A673 (cell line): ENCODE data around the gene KLK3. TPM values are rescaled to one million over a fixed set of nuclear protein-coding genes. Genes with fewer than 3 reads are reported as not detected.

Experiments
- BruUV-seq: library from RNA; stranded (reverse); fragments of 400-500 nt; replicated peaks from 2 replicates; lab custom pipeline; 2021; lab: Mats Ljungman, UMichigan
- CTCF ChIA-PET: fragments of 300-600 bp; sonication (Branson Sonifier 250); formaldehyde crosslinking; loops from one replicate; lab custom pipeline; 2022; ENCODE audit warnings: antibody characterized with exemption; lab: Charles Lee
- POLR2A ChIA-PET: fragments of 300-600 bp; sonication (Branson Sonifier 250); formaldehyde crosslinking; loops from one replicate; lab custom pipeline; 2022; ENCODE audit warnings: antibody characterized with exemption; ENCODE audit not compliant: low non-redundant PET; lab: Charles Lee
- DNase-seq: peaks from one replicate; pipeline ENCODE4 v3.0.0-alpha.2; 2015; ENCODE audit warnings: low spot score
- H3K27ac ChIP-seq: fragments of 200-600 bp; sonication (generic); 2 replicates; pipeline ENCODE4 v1.5.1; 2016; ENCODE audit warnings: mixed run types, low read depth, mild to moderate bottlenecking, mixed read lengths, antibody characterized with exemption, low read length; ENCODE audit not compliant: poor library complexity, severe bottlenecking
- H3K27me3 ChIP-seq: fragments of 200-600 bp; sonication (generic); replicated peaks from 2 replicates; pipeline ENCODE4 v1.6.1; 2017; ENCODE audit warnings: mixed run types, low read depth, mild to moderate bottlenecking, mixed read lengths, antibody characterized with exemption, low read length; ENCODE audit not compliant: insufficient read depth, poor library complexity
- H3K36me3 ChIP-seq: fragments of 200-600 bp; sonication (generic); 2 replicates; pipeline ENCODE4 v1.6.1; 2016; ENCODE audit warnings: mixed run types, mild to moderate bottlenecking, mixed read lengths, antibody characterized with exemption, low read length; ENCODE audit not compliant: insufficient read depth, poor library complexity, severe bottlenecking
- H3K4me1 ChIP-seq: fragments of 200-600 bp; sonication (generic); 2 replicates; pipeline ENCODE4 v1.6.1; 2017; ENCODE audit warnings: mixed run types, mild to moderate bottlenecking, mixed read lengths, antibody characterized with exemption, low read length; ENCODE audit not compliant: insufficient read depth, poor library complexity, severe bottlenecking
- H3K4me3 ChIP-seq: fragments of 200-600 bp; sonication (generic); 2 replicates; pipeline ENCODE4 v1.5.1; 2016; ENCODE audit warnings: low read depth, mixed run types, mild to moderate bottlenecking, mixed read lengths, low read length; ENCODE audit not compliant: poor library complexity, severe bottlenecking
- H3K9me3 ChIP-seq: fragments of 200-600 bp; sonication (generic); 2 replicates; pipeline ENCODE4 v1.6.1; 2016; ENCODE audit warnings: mixed run types, low read depth, mild to moderate bottlenecking, mixed read lengths, antibody characterized with exemption, low read length; ENCODE audit not compliant: poor library complexity, severe bottlenecking
- EZH2 ChIP-seq: fragments of 200-600 bp; sonication (generic); IDR thresholded peaks from 2 replicates; pipeline ENCODE4 v1.6.1; 2017; ENCODE audit warnings: borderline replicate concordance, low read depth, mild to moderate bottlenecking, mixed read lengths, antibody characterized with exemption, low read length; ENCODE audit not compliant: poor library complexity, severe bottlenecking
- intact Hi-C: fragments of 100-400 bp; cut with micrococcal nuclease; formaldehyde crosslinking; loops from one replicate; pipeline ENCODE4 v1.10.0; 2022; ENCODE audit not compliant: unreplicated experiment
- total RNA-seq: library from RNA; stranded (reverse); gene quantifications from 2 replicates; pipeline ENCODE4 v1.2.3, GENCODE V29; 2021
- TF ChIP-seq, protein P1 (sequence below): fragments of 300-800, 200-600 bp; sonication (generic); conservative IDR thresholded peaks from 2 replicates; pipeline ENCODE4 v1.5.1; 2017; ENCODE audit warnings: low read depth, mild to moderate bottlenecking, antibody characterized with exemption, low read length, moderate library complexity, mixed read lengths

The KLK3 gene
- total RNA-seq, 1 experiment from 2014 or later, result not detected

- H3K27me3 ChIP-seq, result peaks cover 7% of the 10 kb centered on the region
- no peaks in the 10 kb centered on the region for H3K4me1 ChIP-seq
- H3K4me3 ChIP-seq, result no peak overlapping the region
- no peaks in the 10 kb centered on the region for H3K36me3 ChIP-seq
- no peak for DNase-seq
- H3K27ac ChIP-seq, result no peak overlapping the region
- CTCF ChIA-PET, result no interaction called here
- POLR2A ChIA-PET, result no interaction called here
- TF ChIP-seq, protein P1, sequence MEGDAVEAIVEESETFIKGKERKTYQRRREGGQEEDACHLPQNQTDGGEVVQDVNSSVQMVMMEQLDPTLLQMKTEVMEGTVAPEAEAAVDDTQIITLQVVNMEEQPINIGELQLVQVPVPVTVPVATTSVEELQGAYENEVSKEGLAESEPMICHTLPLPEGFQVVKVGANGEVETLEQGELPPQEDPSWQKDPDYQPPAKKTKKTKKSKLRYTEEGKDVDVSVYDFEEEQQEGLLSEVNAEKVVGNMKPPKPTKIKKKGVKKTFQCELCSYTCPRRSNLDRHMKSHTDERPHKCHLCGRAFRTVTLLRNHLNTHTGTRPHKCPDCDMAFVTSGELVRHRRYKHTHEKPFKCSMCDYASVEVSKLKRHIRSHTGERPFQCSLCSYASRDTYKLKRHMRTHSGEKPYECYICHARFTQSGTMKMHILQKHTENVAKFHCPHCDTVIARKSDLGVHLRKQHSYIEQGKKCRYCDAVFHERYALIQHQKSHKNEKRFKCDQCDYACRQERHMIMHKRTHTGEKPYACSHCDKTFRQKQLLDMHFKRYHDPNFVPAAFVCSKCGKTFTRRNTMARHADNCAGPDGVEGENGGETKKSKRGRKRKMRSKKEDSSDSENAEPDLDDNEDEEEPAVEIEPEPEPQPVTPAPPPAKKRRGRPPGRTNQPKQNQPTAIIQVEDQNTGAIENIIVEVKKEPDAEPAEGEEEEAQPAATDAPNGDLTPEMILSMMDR, result no peak
- TF ChIP-seq EZH2, result no peak
- H3K9me3 ChIP-seq, result no peaks in the 10 kb centered on the region
- intact Hi-C loops, result no loop called here
- no TSS peak for BruUV-seq
These were observed 34.6 kb upstream of the KLK3 start for GRCh38 chr19:50820086-50820485.

DNA sequence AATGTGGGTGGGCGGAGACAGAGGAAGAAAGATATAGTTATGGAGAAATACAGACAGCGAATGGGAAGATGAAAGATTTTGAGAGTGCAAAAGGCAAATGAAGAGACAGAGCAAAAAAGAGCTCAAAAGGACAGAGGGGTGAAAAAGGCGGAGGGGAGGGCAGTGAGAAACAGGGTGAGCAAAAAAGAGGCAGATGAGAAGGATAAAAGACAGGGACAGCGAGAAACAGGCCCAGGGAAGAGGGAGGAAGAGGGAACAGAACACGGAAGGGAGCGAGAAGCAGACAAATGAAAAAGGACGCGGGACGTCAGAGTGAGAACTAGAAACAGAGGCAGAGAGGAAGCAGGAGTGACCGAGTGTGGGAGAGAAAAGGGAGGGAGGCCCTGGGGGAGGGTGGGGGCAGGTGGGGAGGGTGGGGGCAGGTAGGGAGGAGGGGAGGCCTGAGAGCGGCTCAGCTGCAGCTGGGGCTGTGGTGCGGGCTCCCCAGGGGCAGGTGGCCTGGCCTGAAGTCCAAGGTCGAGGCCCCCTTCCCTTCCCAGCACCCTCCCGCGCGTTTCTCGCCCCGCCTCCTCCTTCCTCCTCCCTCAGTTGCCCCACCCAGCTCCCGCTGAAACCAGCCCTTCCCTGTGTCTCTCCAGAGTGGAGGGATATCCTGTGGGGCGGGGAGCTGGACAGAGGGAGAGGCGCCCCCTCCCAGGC lies 34.0 kb upstream of the KLK3 start:
- no peak overlapping the region for H3K4me3 ChIP-seq
- ChIA-PET CTCF (no interaction called here), POLR2A (no interaction called here)
- no peaks in the 10 kb centered on the region for H3K4me1 ChIP-seq
- H3K36me3 ChIP-seq, result no peaks in the 10 kb centered on the region
- H3K9me3 ChIP-seq, result no peaks in the 10 kb centered on the region
- H3K27me3 ChIP-seq, result peaks cover 10% of the 10 kb centered on the region
- no peak for DNase-seq
- no peak for TF ChIP-seq EZH2
- TF ChIP-seq, protein P1, result no peak
- H3K27ac ChIP-seq, result no peak overlapping the region
- intact Hi-C loops, result no loop called here
- BruUV-seq, result no TSS peak

DNA sequence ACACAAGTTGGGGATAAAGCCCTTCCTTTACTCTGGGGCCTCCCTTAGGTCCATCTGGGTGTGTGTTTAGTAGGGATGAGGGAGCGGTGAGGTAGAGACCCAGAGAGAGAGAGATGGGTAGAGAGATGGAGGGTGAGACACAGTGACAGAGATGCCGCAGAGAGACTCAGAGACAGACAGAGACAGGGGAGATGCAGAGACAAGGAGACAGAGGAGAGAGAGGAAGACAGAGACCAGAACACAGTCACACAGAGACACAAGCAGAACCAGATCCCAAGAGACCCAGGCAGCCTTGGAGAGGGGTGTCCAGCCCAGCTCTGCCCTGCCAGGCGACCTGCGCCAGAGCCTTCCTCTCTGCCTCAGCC lies 33.5 kb upstream of the KLK3 start:
- H3K36me3 ChIP-seq, result no peaks in the 10 kb centered on the region
- H3K27ac ChIP-seq, result no peak overlapping the region
- TF ChIP-seq EZH2, result no peak
- TF ChIP-seq, protein P1, result no peak
- no peak overlapping the region for H3K4me3 ChIP-seq
- peaks cover 10% of the 10 kb centered on the region for H3K27me3 ChIP-seq
- POLR2A ChIA-PET, result no interaction called here
- no peaks in the 10 kb centered on the region for H3K9me3 ChIP-seq
- DNase-seq, result no peak
- intact Hi-C loops, result no loop called here
- no peaks in the 10 kb centered on the region for H3K4me1 ChIP-seq
- CTCF ChIA-PET, result no interaction called here
- no TSS peak for BruUV-seq
